Epidermal melanocyte (primary cell): ENCODE measurements around the gene RHBDF2.
"Not testable (repeated sequence)": the region's sequence is repeated elsewhere in the genome, so short reads cannot be mapped to it uniquely, and the experiment has no call there.

Experiments used
- DNase-seq: peaks from one replicate; pipeline ENCODE4 v3.0.0; 2011; ENCODE audit warnings: low spot score; ENCODE audit not compliant: insufficient read length

The RHBDF2 gene

DNA sequence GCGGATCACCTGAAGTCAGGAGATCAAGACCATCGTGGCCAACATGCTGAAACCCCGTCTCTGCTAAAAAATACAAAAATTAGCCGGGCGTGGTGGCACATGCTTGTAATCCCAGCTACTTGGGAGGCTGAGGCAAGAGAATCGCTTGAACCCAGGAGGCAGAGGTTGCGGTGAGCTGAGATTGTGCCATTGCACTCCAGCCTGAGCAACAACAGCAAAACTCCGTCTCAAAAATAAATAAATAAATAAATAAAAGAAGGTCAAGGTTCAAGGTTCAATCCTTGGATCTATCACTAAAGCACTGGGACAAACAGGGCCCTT lies 24.2 kb upstream of the RHBDF2 start:
- not testable (repeated sequence) for DNase-seq

GRCh38 chr17:76524598-76525512 lies 23.6 kb upstream of the RHBDF2 start:
- DNase-seq, result no peak

DNA sequence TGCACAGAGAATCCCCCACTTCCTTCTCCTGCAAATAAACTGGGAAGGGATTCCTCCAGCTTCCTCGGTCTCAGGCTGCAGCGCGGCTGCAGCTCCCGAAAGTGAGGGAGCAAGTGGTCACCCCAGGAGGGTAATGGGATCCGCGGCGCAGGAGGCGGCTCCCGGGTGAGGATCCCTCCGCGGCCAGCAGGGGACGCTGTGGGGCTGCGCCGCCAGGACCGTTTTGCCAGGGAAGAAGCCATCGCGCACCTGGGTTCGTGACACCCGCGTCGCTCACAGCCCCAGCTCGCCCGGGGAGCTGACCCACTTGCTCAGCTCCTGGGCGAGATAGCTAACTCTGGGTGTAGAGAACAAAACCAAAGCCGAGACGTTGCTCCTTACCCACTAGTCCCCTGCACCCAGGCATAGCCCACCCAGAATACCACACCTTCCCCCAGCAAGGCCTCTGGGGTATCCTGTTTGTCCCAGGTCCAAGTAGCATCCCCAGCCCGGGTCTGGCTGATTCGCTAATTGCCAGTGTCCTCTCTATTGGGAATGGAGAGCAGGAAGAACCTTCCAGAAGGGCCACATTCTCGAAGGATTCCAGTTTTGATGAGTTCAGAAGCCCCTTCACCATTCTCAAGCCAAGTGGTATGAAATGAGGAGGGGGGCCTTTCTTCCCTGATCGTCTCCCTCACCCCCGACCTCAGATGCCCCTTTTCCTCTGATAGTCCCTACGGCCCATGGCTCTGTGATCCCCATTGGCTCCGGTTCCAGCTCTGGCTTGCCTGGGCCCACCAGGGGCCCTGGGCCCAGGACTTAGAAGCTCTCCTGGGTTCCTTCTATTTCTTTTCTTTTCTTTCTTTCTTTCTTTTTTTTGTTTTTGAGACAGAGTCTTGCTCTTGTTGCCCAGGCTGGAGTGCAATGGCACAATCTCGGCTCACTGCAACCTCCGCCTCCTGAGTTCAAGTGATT lies 22.1 kb upstream of the RHBDF2 start:
- DNase-seq, result peak; percentile 64

DNA sequence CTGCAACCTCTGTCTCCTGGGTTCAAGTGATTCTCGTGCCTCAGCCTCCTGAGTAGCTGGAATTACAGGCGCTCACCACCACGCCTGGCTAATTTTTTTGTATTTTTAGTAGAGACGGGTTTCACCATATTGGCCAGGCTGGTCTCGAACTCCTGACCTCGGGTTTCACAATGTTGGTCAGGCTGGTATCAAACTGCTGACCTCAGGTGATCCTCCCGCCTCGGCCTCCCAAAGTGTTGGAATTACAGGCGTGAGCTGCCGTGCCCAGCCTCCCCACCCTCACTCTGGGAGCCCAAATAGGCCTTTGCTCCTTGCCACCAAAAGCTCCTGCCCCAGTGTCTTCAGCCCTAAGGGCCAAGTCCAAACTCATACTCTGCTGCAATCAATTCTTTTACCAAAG lies 20.5 kb upstream of the RHBDF2 start:
- DNase-seq, result not testable (repeated sequence)

- DNase-seq, result no peak
Observed at GRCh38 chr17:76521262-76521661, 20.0 kb upstream of the RHBDF2 start.

DNA sequence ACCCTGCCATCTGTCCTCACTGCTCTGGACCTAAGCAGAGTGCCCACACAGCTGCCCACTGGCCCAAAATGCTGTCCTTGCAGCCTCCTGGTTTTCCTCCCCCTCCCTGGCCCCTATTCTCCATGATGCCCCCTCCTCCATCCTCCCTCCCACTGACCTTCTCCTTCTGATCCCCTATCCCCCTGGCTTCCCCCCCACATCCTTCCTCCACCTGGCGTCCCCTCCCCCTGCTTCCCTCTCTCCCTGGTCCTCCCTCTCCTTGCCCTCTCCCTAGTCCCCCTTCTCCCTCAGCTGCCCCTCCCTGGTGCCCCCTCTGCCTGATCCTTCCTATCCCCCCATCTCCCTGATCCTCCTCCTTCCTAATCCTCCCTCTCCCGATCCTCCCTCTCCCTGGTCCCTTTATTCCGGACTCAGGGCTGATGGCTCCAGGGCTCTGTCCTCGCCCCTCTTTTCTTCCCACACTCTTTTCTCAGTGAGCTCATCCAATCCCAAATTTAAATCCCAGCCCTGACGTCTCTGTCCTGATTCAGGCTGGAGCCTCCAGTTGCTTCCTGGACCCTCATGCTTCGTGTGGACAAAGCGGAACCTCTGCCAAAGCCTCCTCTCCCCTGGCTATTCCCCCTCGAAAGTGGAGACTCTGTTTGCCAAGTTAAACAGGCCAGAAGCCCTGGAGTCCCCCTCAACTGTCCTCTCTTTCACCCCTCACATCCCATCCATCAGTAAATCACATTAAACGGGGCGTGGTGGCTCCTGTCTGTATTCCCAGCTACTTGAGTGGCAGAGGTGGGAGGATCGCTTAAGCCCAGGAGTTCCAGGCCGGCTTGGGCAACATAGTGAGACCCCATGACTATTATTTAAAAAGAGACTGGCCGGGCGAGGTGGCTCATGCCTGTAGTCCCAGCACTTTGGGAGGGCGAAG lies 18.1 kb upstream of the RHBDF2 start:
- no peak for DNase-seq

- no peak for DNase-seq
Observed at GRCh38 chr17:76517638-76518038, 16.4 kb upstream of the RHBDF2 start.

DNA sequence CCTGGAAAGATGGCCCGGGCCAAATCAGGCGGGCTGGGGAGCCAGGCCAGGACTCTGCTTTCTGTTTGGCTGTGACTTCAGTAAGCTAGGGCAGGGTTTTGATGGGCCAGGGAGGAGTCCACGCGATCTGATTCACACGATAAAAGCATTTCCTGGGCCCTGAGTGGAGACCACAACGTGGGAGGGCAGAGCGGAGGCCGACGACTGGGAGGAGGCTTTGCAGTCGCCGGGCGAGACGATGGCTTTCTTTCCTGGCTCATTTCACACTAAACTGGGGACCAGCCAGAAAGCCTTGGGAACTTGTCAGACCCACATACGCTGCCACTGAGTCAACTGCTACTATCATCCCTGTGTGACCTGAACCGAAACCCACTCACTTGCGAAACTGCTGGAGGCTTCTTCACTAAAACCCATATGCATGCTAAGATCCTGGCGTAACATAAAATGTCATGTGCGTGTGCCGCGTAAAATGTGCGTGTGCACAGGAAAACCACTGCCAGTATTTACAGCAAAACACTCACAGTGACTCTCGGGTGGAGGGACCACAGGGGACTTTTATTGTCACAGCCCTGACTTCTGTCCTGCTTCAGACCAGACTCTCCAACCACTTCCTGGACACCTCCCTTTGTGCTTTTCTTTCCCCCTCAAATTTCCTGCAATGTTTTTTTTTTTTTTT lies 14.2 kb upstream of the RHBDF2 start:
- no peak for DNase-seq

DNA sequence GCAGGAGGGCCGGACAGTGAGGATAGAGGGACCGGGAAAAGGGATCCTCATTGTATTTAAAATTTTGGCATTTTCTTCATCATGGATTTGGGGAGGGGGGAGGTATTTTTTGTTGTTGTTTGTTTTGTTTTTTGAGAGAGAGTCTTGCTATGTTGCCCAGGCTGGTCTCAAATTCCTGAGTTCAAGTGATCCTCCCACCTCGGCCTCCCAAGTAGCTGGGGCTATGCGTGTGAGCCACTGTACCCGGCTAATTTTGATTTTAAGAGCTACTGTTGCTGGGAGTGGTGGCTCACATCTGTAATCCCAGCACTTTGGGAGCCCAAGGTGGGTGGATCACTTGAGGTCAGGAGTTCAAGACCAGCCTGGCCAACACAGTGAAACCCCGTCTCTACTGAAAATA lies 13.1 kb upstream of the RHBDF2 start:
- not testable (repeated sequence) for DNase-seq

GRCh38 chr17:76513306-76513692 lies 12.1 kb upstream of the RHBDF2 start:
- DNase-seq, result no peak

DNA sequence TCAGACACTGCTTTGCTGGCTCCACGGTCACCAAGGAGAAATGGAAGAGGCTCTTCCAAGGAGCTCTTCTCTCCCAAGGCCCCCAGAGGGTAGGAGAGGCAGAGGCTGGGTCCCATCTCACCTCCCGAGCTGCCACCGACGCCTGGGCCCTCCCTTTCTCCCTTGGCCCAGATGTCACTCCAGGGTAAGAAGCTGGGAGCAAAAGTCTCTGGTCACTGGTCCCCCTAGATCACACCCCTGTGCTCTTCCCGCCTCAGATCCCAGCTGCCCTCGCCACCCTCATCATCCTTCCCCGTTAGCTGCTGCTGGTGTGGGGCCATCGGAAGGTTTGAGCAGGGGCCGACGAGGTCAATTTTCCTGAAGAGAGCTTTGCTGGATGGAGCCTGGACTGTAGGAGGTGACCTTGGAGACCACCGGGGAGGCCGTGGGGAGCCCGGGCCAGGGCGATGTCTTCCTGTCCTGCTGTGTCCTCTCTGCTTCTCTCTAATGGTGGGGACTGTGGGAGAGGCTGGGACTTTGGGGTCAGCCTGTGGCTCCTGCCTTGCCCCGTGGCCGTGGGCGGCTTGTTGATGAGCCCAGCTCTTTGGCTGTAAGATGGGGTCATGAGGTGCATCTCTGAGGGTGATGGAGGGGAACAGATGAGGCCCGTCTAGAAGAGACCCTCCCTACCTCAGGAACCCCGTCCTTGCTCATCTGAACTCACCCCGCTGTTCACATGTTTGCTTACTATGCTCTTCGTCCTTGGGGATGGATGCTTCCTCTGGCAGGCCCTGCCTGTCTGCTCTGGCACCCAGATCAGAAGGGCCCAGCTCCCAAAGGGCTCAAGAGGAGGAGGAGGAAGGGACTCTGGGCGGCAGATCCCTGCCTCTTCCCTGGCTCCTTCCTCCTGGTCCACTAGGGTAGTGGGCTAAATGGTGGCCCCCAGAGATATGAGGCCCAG lies 11.4 kb upstream of the RHBDF2 start:
- DNase-seq, result no peak

- DNase-seq, result no peak
Observed at GRCh38 chr17:76511668-76512365, 10.6 kb upstream of the RHBDF2 start.

GRCh38 chr17:76510831-76511244 lies 9.6 kb upstream of the RHBDF2 start:
- DNase-seq, result no peak

DNA sequence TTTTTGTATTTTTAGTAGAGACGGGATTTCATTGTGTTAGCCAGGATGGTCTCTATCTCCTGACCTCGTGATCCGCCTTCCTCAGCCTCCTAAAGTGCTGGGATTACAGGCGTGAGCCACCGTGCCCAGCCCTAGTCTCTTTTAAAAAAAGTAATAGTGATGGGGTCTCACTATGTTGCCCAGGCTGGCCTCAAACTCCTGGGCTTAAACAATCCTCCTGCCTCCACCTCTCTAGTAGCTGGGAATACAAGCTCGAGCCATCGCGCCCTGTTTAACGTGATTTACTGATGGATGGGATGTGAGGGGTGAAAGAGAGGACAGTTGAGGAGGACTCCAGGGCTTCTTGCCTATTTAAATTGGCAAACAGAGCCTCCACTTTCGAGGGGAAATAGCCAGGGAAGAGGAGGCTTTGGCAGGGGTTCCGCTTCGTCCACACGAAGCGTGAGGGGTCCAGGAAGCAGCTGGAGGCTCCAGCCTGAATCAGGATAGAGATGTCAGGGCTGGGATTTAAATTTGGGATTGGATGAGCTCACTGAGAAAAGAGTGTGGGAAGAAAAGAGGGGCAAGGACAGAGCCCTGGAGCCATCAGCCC lies 7.3 kb upstream of the RHBDF2 start:
- not testable (repeated sequence) for DNase-seq

- DNase-seq, result peak; percentile 77
Observed at GRCh38 chr17:76506408-76507345, 5.5 kb upstream of the RHBDF2 start.

DNA sequence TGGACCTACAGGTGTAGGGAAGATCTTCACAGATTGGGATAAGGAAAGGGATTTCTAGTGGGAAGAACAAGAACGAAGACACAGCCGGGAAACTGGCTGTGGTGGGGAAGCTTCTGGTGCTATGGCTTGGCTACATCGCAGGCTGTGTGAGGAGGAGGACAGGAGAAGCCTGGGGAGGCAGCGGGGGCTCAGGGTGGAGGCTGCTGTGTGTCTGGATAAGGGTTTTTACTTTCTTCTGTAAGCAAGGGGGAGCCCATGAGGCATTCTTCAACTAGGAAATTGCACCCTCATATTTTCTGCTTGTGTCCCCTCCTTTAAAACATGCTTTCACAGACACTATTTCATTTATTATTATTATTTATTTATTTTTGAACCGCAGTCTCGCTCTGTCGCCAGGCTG lies 2.9 kb upstream of the RHBDF2 start:
- DNase-seq, result no peak
